ENCODE results near the gene IER3. TPM values are rescaled to one million over a fixed set of nuclear protein-coding genes. Genes with fewer than 3 reads are reported as not detected.

Gene IER3
- total and polyA plus RNA-seq, 2 of the 13 experiments (the other 11 are each of a cell fraction or from before 2014, with no cell fraction given) = 51.1 to 131 TPM

GRCh38 chr6:30744054-30744805, at the start of gene IER3 (continued):
- TF ChIP-seq, protein P1, sequence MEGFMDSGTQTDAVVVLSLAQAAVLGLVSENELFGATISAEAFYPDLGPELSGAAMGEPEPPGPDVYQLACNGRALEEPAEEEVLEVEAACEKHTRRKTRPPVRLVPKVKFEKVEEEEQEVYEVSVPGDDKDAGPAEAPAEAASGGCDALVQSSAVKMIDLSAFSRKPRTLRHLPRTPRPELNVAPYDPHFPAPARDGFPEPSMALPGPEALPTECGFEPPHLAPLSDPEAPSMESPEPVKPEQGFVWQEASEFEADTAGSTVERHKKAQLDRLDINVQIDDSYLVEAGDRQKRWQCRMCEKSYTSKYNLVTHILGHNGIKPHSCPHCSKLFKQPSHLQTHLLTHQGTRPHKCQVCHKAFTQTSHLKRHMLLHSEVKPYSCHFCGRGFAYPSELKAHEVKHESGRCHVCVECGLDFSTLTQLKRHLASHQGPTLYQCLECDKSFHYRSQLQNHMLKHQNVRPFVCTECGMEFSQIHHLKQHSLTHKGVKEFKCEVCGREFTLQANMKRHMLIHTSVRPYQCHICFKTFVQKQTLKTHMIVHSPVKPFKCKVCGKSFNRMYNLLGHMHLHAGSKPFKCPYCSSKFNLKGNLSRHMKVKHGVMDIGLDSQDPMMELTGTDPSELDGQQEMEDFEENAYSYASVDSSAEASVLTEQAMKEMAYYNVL (CRISPR knock-in tag; IDR thresholded peaks at IDR 0.05; ENCODE audit: borderline replicate concordance) = peak; percentile 86
- TF ChIP-seq PRPF4 (IDR thresholded peaks at IDR 0.05; ENCODE audit: low read depth, low read length, poor library complexity, severe bottlenecking) (no peak), RORA (CRISPR knock-in tag; IDR thresholded peaks at IDR 0.05) (peak; percentile 93; the same call in 1 of the 2 replicates), ZNF546 (CRISPR knock-in tag; conservative IDR thresholded peaks at IDR 0.05) (no peak), ZGPAT (CRISPR knock-in tag; IDR thresholded peaks at IDR 0.05) (peak; percentile 97), NRL (CRISPR knock-in tag; IDR thresholded peaks at IDR 0.05; ENCODE audit: borderline replicate concordance) (peak; percentile 75; the same call in 1 of the 2 replicates), MATR3 (CRISPR knock-in tag; IDR thresholded peaks at IDR 0.05) (no peak), SAP130 (CRISPR knock-in tag; IDR thresholded peaks at IDR 0.05; ENCODE audit: low read depth) (peak; percentile 75), GLI4 (CRISPR knock-in tag; IDR thresholded peaks at IDR 0.05; ENCODE audit: borderline replicate concordance) (peak; percentile 44; the same call in 1 of the 2 replicates), BRD4 (CRISPR knock-in tag; IDR thresholded peaks at IDR 0.05) (peak; percentile 37), HMG20B (CRISPR knock-in tag; conservative IDR thresholded peaks at IDR 0.05) (peak; percentile 78; the same call in 1 of the 2 replicates), SATB2 (CRISPR knock-in tag; IDR thresholded peaks at IDR 0.05) (no peak), HOXA5 (CRISPR knock-in tag; IDR thresholded peaks at IDR 0.05) (peak; percentile 94; the same call in 1 of the 2 replicates), RFXANK (CRISPR knock-in tag; IDR thresholded peaks at IDR 0.05) (peak; percentile 95), PHF5A (CRISPR knock-in tag; IDR thresholded peaks at IDR 0.05; ENCODE audit: low read depth, unreplicated experiment) (peak; percentile 9), HNRNPLL (IDR thresholded peaks at IDR 0.05; ENCODE audit: low read depth, low read length, poor library complexity, severe bottlenecking) (peak; percentile 62), IRF2 (CRISPR knock-in tag; IDR thresholded peaks at IDR 0.05) (peak; percentile 96), ZFX (CRISPR knock-in tag; IDR thresholded peaks at IDR 0.05; ENCODE audit: low read depth) (peak; percentile 87), NBN (conservative IDR thresholded peaks at IDR 0.05) (no peak), ZMAT3 (CRISPR knock-in tag; conservative IDR thresholded peaks at IDR 0.05) (peak; percentile 83; the same call in 1 of the 2 replicates), ZNF138 (CRISPR knock-in tag; IDR thresholded peaks at IDR 0.05; ENCODE audit: low read depth) (peak; percentile 89; the same call in 1 of the 2 replicates), EHMT2 (IDR thresholded peaks at IDR 0.05; ENCODE audit: borderline replicate concordance, low read depth, low read length) (no peak), EZH2 (conservative IDR thresholded peaks at IDR 0.05; ENCODE audit: low read depth, low read length) (no peak)
- TF ChIP-seq, protein P2, sequence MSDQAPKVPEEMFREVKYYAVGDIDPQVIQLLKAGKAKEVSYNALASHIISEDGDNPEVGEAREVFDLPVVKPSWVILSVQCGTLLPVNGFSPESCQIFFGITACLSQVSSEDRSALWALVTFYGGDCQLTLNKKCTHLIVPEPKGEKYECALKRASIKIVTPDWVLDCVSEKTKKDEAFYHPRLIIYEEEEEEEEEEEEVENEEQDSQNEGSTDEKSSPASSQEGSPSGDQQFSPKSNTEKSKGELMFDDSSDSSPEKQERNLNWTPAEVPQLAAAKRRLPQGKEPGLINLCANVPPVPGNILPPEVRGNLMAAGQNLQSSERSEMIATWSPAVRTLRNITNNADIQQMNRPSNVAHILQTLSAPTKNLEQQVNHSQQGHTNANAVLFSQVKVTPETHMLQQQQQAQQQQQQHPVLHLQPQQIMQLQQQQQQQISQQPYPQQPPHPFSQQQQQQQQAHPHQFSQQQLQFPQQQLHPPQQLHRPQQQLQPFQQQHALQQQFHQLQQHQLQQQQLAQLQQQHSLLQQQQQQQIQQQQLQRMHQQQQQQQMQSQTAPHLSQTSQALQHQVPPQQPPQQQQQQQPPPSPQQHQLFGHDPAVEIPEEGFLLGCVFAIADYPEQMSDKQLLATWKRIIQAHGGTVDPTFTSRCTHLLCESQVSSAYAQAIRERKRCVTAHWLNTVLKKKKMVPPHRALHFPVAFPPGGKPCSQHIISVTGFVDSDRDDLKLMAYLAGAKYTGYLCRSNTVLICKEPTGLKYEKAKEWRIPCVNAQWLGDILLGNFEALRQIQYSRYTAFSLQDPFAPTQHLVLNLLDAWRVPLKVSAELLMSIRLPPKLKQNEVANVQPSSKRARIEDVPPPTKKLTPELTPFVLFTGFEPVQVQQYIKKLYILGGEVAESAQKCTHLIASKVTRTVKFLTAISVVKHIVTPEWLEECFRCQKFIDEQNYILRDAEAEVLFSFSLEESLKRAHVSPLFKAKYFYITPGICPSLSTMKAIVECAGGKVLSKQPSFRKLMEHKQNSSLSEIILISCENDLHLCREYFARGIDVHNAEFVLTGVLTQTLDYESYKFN (CRISPR knock-in tag; conservative IDR thresholded peaks at IDR 0.05) = peak; percentile 38; the same call in 1 of the 2 replicates
